Lower leg skin (tissue), 4 donors: ENCODE measurements around the gene KCTD6. TPM values are rescaled to one million over a fixed set of nuclear protein-coding genes. Genes with fewer than 3 reads are reported as not detected.

Source experiments
- DNase-seq, 2 donors: peaks; one replicate each; pipeline ENCODE4 v3.0.0-alpha.2; 2019; ENCODE audit warnings: low spot score in 2 of 2
- H3K4me3 ChIP-seq: fragments of 200-600 bp; sonication (generic); 2 replicates; pipeline ENCODE4 v1.5.1; 2017; ENCODE audit warnings: mild to moderate bottlenecking, low read depth; ENCODE audit not compliant: poor library complexity, severe bottlenecking
- CTCF ChIP-seq, 3 donors: fragments of 450-650 bp; IDR thresholded peaks; one replicate each; pipeline ENCODE4 v1.5.1; 2016; ENCODE audit warnings: antibody characterized with exemption in 3 of 3, mild to moderate bottlenecking in 3 of 3, moderate library complexity in 2 of 3
- POLR2A ChIP-seq, 2 donors: fragments of 450-650 bp; IDR thresholded peaks; one replicate each; pipeline ENCODE4 v1.6.1; 2016 to 2017; ENCODE audit warnings: antibody characterized with exemption in 2 of 2, mild to moderate bottlenecking in 1 of 2, moderate library complexity in 1 of 2
- WGBS, 2 donors: methylation state at CpG; one replicate each; pipeline ENCODE4 v1.1.5; 2018; 5-methylcytosine and 5-hydroxymethylcytosine counted together
- intact Hi-C: fragments of 100-400 bp; cut with DNase I; formaldehyde crosslinking; loops from one replicate; pipeline ENCODE4 v1.15.0; 2023; ENCODE audit warnings: low total_unique reads
- total RNA-seq, 4 donors: library from RNA; depleted of rRNA; stranded (reverse); fragments of >200 nt; gene quantifications; one replicate each; pipeline ENCODE4 v1.1.0, GENCODE V29; 2016

Gene KCTD6
- total RNA-seq, 4 donors from 2014 or later: 9.4 to 14.8 (median 11.6) TPM

- H3K4me3 ChIP-seq: no peak overlapping the region
- intact Hi-C loops: no loop called here
- WGBS, 2 donors: 47 to 51% methylated on average over 18 of the region's 18 CpGs
These were observed 4.6 kb upstream of the KCTD6 start for GRCh38 chr3:58487140-58487886.

GRCh38 chr3:58488967-58489366, 2.9 kb upstream of the KCTD6 start:
- 43 to 60% methylated on average over 2 of the region's 2 CpGs for WGBS, 2 donors
- intact Hi-C loops: no loop called here
- no peak for TF ChIP-seq POLR2A (IDR thresholded peaks at IDR 0.05)
- TF ChIP-seq CTCF (IDR thresholded peaks at IDR 0.05): no peak

More at GRCh38 chr3:58487140-58487886, 4.6 kb upstream of the KCTD6 start:
- TF ChIP-seq CTCF (IDR thresholded peaks at IDR 0.05): no peak
- no peak for DNase-seq

GRCh38 chr3:58490860-58491501, 915 bp upstream of the KCTD6 start:
- DNase-seq: peak in 1 of 2 donors; percentile 87
- intact Hi-C loops: no loop called here
- 59 to 63% methylated on average over 16 to 17 of the region's 19 CpGs for WGBS, 2 donors
- TF ChIP-seq POLR2A (IDR thresholded peaks at IDR 0.05) (no peak), CTCF (IDR thresholded peaks at IDR 0.05) (no peak)
- H3K4me3 ChIP-seq: no peak overlapping the region

More at GRCh38 chr3:58488967-58489366, 2.9 kb upstream of the KCTD6 start:
- no peak overlapping the region for H3K4me3 ChIP-seq
- DNase-seq: no peak

- DNase-seq: peak in 1 of 2 donors; percentile 86
- H3K4me3 ChIP-seq: peak overlapping the region; percentile 69
- 0 to 2% methylated on average over 14 to 15 of the region's 15 CpGs for WGBS, 2 donors
- TF ChIP-seq POLR2A (IDR thresholded peaks at IDR 0.05) (no peak), CTCF (IDR thresholded peaks at IDR 0.05) (no peak)
- intact Hi-C loops: no loop called here
These were observed 604 bp downstream of the KCTD6 start for GRCh38 chr3:58492494-58492905.

GRCh38 chr3:58494107-58494506, 2.2 kb downstream of the KCTD6 start:
- WGBS, 2 donors: 47 to 50% methylated on average over 3 of the region's 3 CpGs
- no peak for DNase-seq
- intact Hi-C loops: no loop called here
- no peak overlapping the region for H3K4me3 ChIP-seq
- TF ChIP-seq CTCF (IDR thresholded peaks at IDR 0.05) (no peak), POLR2A (IDR thresholded peaks at IDR 0.05) (no peak)
